ENCODE results near the gene VCP.

DNA sequence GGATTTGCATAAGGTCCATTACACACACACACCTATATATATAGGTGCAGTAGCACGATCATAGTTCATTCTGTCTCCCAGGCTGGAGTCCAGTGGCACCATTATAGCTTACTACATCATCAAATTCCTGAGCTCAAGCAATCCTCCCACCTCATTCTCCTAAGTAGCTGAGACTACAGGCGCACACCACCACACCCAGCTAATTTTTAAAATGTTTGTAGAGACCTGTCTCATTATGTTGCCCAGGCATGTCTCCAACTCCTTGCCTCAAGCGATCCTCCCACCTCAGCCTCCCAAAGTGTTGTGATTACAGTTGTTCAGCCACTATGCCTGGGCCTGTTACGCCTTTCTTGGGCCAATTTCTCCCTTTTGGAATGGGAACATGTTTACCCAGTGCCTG, 43.2 kb downstream of the VCP start:
- TF ChIP-seq, protein P1, sequence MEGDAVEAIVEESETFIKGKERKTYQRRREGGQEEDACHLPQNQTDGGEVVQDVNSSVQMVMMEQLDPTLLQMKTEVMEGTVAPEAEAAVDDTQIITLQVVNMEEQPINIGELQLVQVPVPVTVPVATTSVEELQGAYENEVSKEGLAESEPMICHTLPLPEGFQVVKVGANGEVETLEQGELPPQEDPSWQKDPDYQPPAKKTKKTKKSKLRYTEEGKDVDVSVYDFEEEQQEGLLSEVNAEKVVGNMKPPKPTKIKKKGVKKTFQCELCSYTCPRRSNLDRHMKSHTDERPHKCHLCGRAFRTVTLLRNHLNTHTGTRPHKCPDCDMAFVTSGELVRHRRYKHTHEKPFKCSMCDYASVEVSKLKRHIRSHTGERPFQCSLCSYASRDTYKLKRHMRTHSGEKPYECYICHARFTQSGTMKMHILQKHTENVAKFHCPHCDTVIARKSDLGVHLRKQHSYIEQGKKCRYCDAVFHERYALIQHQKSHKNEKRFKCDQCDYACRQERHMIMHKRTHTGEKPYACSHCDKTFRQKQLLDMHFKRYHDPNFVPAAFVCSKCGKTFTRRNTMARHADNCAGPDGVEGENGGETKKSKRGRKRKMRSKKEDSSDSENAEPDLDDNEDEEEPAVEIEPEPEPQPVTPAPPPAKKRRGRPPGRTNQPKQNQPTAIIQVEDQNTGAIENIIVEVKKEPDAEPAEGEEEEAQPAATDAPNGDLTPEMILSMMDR (IDR thresholded peaks at IDR 0.05) = no peak
- no peak for TF ChIP-seq EZH2 (IDR thresholded peaks at IDR 0.05)

All from neural progenitor cell (in vitro differentiated cells).